Uterus (tissue), 2 donors: ENCODE data around the gene RABGAP1L.

Experiments
- CTCF ChIP-seq, 4 experiments: fragments of 200-600 bp in 2 of 4; fragments of 450-650 bp in 2 of 4; sonication (generic) in 2 of 4; IDR thresholded peaks; one replicate each; pipeline ENCODE4 v1.5.1; 2016 to 2019; ENCODE audit warnings: antibody characterized with exemption in 4 of 4, mild to moderate bottlenecking in 2 of 4, moderate library complexity in 1 of 4
- POLR2A ChIP-seq, 2 donors: fragments of 450-650 bp; IDR thresholded peaks; one replicate each; pipeline ENCODE4 v1.6.1; 2016; ENCODE audit warnings: antibody characterized with exemption in 2 of 2, mild to moderate bottlenecking in 1 of 2, moderate library complexity in 1 of 2

GRCh38 chr1:174954073-174954460 lies 794.7 kb downstream of the RABGAP1L start:
- TF ChIP-seq CTCF (IDR thresholded peaks at IDR 0.05): no peak
- no peak for TF ChIP-seq POLR2A (IDR thresholded peaks at IDR 0.05)
